Liver (tissue), 9 donors: ENCODE results near the gene GALNT9. TPM values are rescaled to one million over a fixed set of nuclear protein-coding genes. Genes with fewer than 3 reads are reported as not detected.

ENCODE experiments used
- DNase-seq: peaks from one replicate; pipeline ENCODE4 v3.0.0-alpha.2; 2017; ENCODE audit warnings: low spot score
- H3K27ac ChIP-seq, 2 donors: one replicate each; pipeline ENCODE4 v1.7.0; 2013; ENCODE audit warnings: inconsistent platforms in 2 of 2, low read length in 2 of 2, control low read depth in 1 of 2, low read depth in 1 of 2, mild to moderate bottlenecking in 1 of 2
- H3K27me3 ChIP-seq, 4 donors: one replicate each; pipeline versions ENCODE4 v1.6.1 to v1.7.0; 2013; ENCODE audit warnings: low read length in 3 of 4, inconsistent platforms in 1 of 4, mild to moderate bottlenecking in 1 of 4, moderate library complexity in 1 of 4; ENCODE audit not compliant: control insufficient read depth in 4 of 4, insufficient read depth in 4 of 4
- H3K36me3 ChIP-seq, 4 donors: one replicate each; pipeline versions ENCODE4 v1.6.1 to v1.7.0; 2013; ENCODE audit warnings: low read length in 3 of 4, mild to moderate bottlenecking in 3 of 4, low read depth in 1 of 4, moderate library complexity in 1 of 4; ENCODE audit not compliant: control insufficient read depth in 4 of 4, insufficient read depth in 3 of 4
- H3K4me1 ChIP-seq, 4 donors: one replicate each; pipeline versions ENCODE4 v1.6.1 to v1.7.0; 2013; ENCODE audit warnings: low read length in 3 of 4, mild to moderate bottlenecking in 3 of 4, moderate library complexity in 1 of 4; ENCODE audit not compliant: control insufficient read depth in 4 of 4, insufficient read depth in 4 of 4
- H3K4me3 ChIP-seq, 3 donors: one replicate each; pipeline versions ENCODE4 v1.6.1 to v1.7.0; 2013; ENCODE audit warnings: low read length in 3 of 3, control low read depth in 1 of 3, low read depth in 1 of 3, mild to moderate bottlenecking in 1 of 3
- H3K9ac ChIP-seq, 2 donors: one replicate each; pipeline ENCODE4 v1.7.0; 2013; ENCODE audit warnings: low read length in 2 of 2, mild to moderate bottlenecking in 2 of 2, moderate library complexity in 2 of 2, control low read depth in 1 of 2, low read depth in 1 of 2
- H3K9me3 ChIP-seq, 4 donors: one replicate each; pipeline versions ENCODE4 v1.6.1 to v1.7.0; 2013; ENCODE audit warnings: low read length in 3 of 4; ENCODE audit not compliant: control insufficient read depth in 4 of 4
- EGR1 ChIP-seq, 2 donors: IDR thresholded peaks; 2 replicates each; pipeline ENCODE4 v1.6.1; 2016 to 2018; ENCODE audit warnings: antibody characterized with exemption in 2 of 2, low read depth in 2 of 2
- FOXA1 ChIP-seq: IDR thresholded peaks from 2 replicates; pipeline ENCODE4 v1.6.1; 2016; ENCODE audit warnings: antibody characterized with exemption
- FOXA2 ChIP-seq: IDR thresholded peaks from 2 replicates; pipeline ENCODE4 v1.6.1; 2016; ENCODE audit warnings: antibody characterized with exemption
- GABPA ChIP-seq, 2 donors: IDR thresholded peaks in 1 of 2; conservative IDR thresholded peaks in 1 of 2; 2 replicates each; pipeline ENCODE4 v1.6.1; 2016; ENCODE audit warnings: antibody characterized with exemption in 2 of 2, mild to moderate bottlenecking in 1 of 2, moderate library complexity in 1 of 2
- HNF4A ChIP-seq, 2 donors: conservative IDR thresholded peaks; 2 replicates each; pipeline ENCODE4 v1.6.1; 2016; ENCODE audit warnings: antibody characterized with exemption in 2 of 2, mild to moderate bottlenecking in 2 of 2
- HNF4G ChIP-seq: IDR thresholded peaks from 2 replicates; pipeline ENCODE4 v1.6.1; 2016; ENCODE audit warnings: antibody characterized with exemption
- JUND ChIP-seq, 2 donors: IDR thresholded peaks; 2 replicates each; pipeline ENCODE4 v1.6.1; 2016; ENCODE audit warnings: antibody characterized with exemption in 2 of 2
- NR2F2 ChIP-seq: IDR thresholded peaks from 2 replicates; pipeline ENCODE4 v1.6.1; 2016; ENCODE audit warnings: antibody characterized with exemption
- RAD21 ChIP-seq, 2 donors: IDR thresholded peaks; 2 replicates each; pipeline ENCODE4 v1.6.1; 2016; ENCODE audit warnings: antibody characterized with exemption in 2 of 2, mild to moderate bottlenecking in 2 of 2
- RXRA ChIP-seq, 2 donors: IDR thresholded peaks; 2 replicates each; pipeline ENCODE4 v1.6.1; 2017 to 2018; ENCODE audit warnings: antibody characterized with exemption in 2 of 2, mild to moderate bottlenecking in 1 of 2
- SP1 ChIP-seq: IDR thresholded peaks from 2 replicates; pipeline ENCODE4 v1.6.1; 2018; ENCODE audit warnings: antibody characterized with exemption, mild to moderate bottlenecking
- TAF1 ChIP-seq: conservative IDR thresholded peaks from 2 replicates; pipeline ENCODE4 v1.6.1; 2016; ENCODE audit warnings: antibody characterized with exemption, mild to moderate bottlenecking
- YY1 ChIP-seq: IDR thresholded peaks from 2 replicates; pipeline ENCODE4 v1.6.1; 2016; ENCODE audit warnings: antibody characterized with exemption, mild to moderate bottlenecking
- WGBS: extraction: QIAGEN DNeasy Blood & Tissue Kit; methylation state at CpG from one replicate; pipeline ENCODE4 v1.1.7; 2013; 5-methylcytosine and 5-hydroxymethylcytosine counted together
- polyA plus RNA-seq, 2 donors: library from polyadenylated mRNA; stranded (reverse) in 1 of 2; unstranded in 1 of 2; fragments of 200-250 nt in 1 of 2; fragments of >200 nt in 1 of 2; fragmentation: Nextera tagmentation in 1 of 2; extraction: Ambion mirVana in 1 of 2; gene quantifications; one replicate each; pipeline versions ENCODE4 v1.2.1 to v1.2.3, GENCODE V29; 2013 to 2015
- total RNA-seq, 2 donors: library from RNA; depleted of rRNA; stranded (reverse); fragments of >200 nt; gene quantifications; one replicate each; pipeline ENCODE4 v1.2.3, GENCODE V29; 2014
- TF ChIP-seq, protein P1 (sequence below): fragments of 150-350 bp; IDR thresholded peaks from 2 replicates; pipeline ENCODE4 v1.5.1; 2017; ENCODE audit warnings: improper control_type of control experiment, low read depth, low read length; ENCODE audit not compliant: missing input control
- TF ChIP-seq, protein P2 (sequence below): IDR thresholded peaks from 2 replicates; pipeline ENCODE4 v1.6.1; 2016; ENCODE audit warnings: antibody characterized with exemption
- TF ChIP-seq, protein P3 (sequence below): IDR thresholded peaks from 2 replicates; pipeline ENCODE4 v1.6.1; 2016; ENCODE audit warnings: antibody characterized with exemption
- TF ChIP-seq, protein P4 (sequence below): IDR thresholded peaks from 2 replicates; pipeline ENCODE4 v1.6.1; 2016; ENCODE audit warnings: antibody characterized with exemption
- donor health status: healthy.
- donor health status: healthy.
- donor health status: healthy.
- donor health status: healthy.
- donor health status: healthy.

GALNT9 gene
- total and polyA plus RNA-seq, 4 donors: 0.05 to 0.25 (median 0.09) TPM; not detected in 1

DNA sequence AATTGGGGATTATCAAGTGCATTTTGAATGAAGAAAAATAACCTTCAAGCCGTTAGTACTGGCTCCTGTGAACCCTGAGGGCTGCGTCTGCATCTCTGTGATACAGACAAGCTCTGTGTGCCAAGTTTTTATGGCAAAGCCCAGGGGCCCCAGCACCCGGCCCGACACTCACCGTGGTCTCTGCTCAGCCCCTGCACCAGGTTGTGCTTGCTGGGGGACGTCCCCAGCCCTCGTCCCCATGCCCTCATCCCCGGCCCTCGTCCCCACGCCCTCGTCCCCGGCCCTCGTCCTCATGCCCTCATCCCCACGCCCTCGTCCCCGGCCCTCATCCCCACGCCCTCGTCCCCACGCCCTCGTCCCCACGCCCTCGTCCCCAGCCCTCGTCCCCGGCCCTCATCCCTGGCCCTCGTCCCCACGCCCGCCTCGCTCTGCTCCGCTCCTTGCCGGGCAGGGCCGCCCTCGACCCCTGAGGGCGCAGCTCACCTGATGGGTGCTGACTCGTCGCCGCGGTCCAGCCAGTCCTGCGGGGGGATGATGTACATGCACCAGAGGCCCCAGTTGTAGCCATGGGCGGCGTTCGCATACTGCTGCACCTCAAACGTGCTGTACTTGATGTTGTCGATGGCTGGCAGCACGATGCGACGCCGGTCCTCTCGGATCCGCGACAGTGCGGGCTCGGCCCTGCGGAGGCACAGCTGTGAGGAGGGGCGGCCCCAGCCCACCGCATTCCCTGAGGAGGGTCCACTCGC, 72.0 kb downstream of the GALNT9 start:
- no peak overlapping the region for H3K27ac ChIP-seq
- H3K9me3 ChIP-seq: no peaks in the 10 kb centered on the region
- no peaks in the 10 kb centered on the region for H3K36me3 ChIP-seq
- H3K9ac ChIP-seq: no peak overlapping the region
- DNase-seq: no peak
- WGBS: 83% methylated on average over 56 of the region's 56 CpGs
- no peak overlapping the region for H3K4me3 ChIP-seq
- no peaks in the 10 kb centered on the region for H3K27me3 ChIP-seq
- H3K4me1 ChIP-seq: no peaks in the 10 kb centered on the region
- no peak for TF ChIP-seq YY1
- TF ChIP-seq RAD21 (IDR thresholded peaks at IDR 0.05): no peak
- TF ChIP-seq RXRA (IDR thresholded peaks at IDR 0.05): no peak
- no peak for TF ChIP-seq FOXA1
- TF ChIP-seq GABPA (IDR thresholded peaks at IDR 0.05 in 1 of 2, conservative IDR thresholded peaks at IDR 0.05 in 1 of 2): no peak
- no peak for TF ChIP-seq FOXA2

DNA sequence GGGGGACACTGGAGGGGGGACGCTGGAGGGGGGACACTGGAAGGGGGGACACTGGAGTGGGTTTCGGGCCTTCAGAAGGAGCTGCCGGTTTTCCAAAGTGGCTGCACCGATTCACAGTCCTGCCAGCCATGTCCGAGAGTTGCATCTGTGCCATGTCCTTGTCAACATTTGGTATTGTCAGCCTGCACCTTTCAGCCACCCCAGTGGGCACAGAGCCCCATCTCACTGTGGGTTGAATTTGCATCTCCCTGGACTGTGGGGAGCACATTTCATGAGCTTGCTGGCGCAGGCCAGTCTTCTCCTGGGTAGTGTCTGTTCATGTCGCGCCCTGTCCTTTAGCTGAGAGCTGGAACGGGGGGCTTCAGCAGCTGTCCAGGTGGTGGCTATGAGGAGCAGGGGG, 72.7 kb downstream of the GALNT9 start:
- TF ChIP-seq RXRA (IDR thresholded peaks at IDR 0.05): no peak
- TF ChIP-seq SP1: no peak
- TF ChIP-seq, protein P1, sequence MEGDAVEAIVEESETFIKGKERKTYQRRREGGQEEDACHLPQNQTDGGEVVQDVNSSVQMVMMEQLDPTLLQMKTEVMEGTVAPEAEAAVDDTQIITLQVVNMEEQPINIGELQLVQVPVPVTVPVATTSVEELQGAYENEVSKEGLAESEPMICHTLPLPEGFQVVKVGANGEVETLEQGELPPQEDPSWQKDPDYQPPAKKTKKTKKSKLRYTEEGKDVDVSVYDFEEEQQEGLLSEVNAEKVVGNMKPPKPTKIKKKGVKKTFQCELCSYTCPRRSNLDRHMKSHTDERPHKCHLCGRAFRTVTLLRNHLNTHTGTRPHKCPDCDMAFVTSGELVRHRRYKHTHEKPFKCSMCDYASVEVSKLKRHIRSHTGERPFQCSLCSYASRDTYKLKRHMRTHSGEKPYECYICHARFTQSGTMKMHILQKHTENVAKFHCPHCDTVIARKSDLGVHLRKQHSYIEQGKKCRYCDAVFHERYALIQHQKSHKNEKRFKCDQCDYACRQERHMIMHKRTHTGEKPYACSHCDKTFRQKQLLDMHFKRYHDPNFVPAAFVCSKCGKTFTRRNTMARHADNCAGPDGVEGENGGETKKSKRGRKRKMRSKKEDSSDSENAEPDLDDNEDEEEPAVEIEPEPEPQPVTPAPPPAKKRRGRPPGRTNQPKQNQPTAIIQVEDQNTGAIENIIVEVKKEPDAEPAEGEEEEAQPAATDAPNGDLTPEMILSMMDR: no peak
- Histone ChIP-seq H3K27me3 (no peaks in the 10 kb centered on the region), H3K27ac (no peak overlapping the region), H3K9ac (no peak overlapping the region), H3K4me1 (no peaks in the 10 kb centered on the region), H3K9me3 (no peaks in the 10 kb centered on the region), H3K36me3 (no peaks in the 10 kb centered on the region), H3K4me3 (no peak overlapping the region)
- WGBS: 66% methylated on average over 9 of the region's 9 CpGs
- DNase-seq: no peak

DNA sequence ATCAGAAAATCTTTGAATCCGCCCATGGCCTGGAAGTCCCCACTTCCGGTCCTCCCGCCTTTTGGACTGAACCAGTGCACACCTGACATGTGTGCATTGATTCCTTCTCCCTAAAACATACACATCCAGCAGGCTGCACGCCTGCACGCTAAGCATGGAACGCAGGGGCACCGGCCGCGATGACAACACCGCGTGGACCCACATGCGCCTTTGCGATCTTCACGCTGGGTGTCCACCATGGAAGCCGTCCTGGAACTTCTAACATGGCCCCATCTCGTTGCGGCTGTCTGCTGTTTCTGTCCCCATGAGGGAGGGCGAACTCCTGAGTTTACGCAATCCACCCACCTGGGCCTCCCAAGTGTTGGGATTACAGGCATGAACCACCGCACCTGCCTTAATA, 73.7 kb downstream of the GALNT9 start:
- H3K9ac ChIP-seq: no peak overlapping the region
- H3K27ac ChIP-seq: no peak overlapping the region
- WGBS: 75% methylated on average over 20 of the region's 20 CpGs
- no peaks in the 10 kb centered on the region for H3K27me3 ChIP-seq
- DNase-seq: no peak
- H3K4me3 ChIP-seq: no peak overlapping the region
- no peaks in the 10 kb centered on the region for H3K9me3 ChIP-seq
- no peaks in the 10 kb centered on the region for H3K36me3 ChIP-seq
- no peaks in the 10 kb centered on the region for H3K4me1 ChIP-seq
- TF ChIP-seq YY1 (no peak), RXRA (IDR thresholded peaks at IDR 0.05) (no peak), JUND (IDR thresholded peaks at IDR 0.05) (no peak), NR2F2 (no peak), FOXA1 (no peak), TAF1 (no peak), GABPA (IDR thresholded peaks at IDR 0.05 in 1 of 2, conservative IDR thresholded peaks at IDR 0.05 in 1 of 2) (no peak), EGR1 (IDR thresholded peaks at IDR 0.05; ENCODE audit: low read depth in 2 of 2) (no peak), HNF4G (no peak), FOXA2 (no peak), HNF4A (conservative IDR thresholded peaks at IDR 0.05) (no peak), RAD21 (IDR thresholded peaks at IDR 0.05) (no peak), SP1 (no peak)
- TF ChIP-seq, protein P2, sequence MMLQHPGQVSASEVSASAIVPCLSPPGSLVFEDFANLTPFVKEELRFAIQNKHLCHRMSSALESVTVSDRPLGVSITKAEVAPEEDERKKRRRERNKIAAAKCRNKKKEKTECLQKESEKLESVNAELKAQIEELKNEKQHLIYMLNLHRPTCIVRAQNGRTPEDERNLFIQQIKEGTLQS: no peak
- TF ChIP-seq, protein P1: no peak
- TF ChIP-seq, protein P3, sequence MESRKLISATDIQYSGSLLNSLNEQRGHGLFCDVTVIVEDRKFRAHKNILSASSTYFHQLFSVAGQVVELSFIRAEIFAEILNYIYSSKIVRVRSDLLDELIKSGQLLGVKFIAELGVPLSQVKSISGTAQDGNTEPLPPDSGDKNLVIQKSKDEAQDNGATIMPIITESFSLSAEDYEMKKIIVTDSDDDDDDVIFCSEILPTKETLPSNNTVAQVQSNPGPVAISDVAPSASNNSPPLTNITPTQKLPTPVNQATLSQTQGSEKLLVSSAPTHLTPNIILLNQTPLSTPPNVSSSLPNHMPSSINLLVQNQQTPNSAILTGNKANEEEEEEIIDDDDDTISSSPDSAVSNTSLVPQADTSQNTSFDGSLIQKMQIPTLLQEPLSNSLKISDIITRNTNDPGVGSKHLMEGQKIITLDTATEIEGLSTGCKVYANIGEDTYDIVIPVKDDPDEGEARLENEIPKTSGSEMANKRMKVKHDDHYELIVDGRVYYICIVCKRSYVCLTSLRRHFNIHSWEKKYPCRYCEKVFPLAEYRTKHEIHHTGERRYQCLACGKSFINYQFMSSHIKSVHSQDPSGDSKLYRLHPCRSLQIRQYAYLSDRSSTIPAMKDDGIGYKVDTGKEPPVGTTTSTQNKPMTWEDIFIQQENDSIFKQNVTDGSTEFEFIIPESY: no peak
- TF ChIP-seq, protein P4, sequence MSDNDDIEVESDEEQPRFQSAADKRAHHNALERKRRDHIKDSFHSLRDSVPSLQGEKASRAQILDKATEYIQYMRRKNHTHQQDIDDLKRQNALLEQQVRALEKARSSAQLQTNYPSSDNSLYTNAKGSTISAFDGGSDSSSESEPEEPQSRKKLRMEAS: no peak
